HL-60 (cell line): Measurements from ENCODE around the gene SORCS2.

ENCODE experiments used
- DNase-seq, 2 experiments: peaks; one replicate each; pipeline ENCODE4 v3.0.0-alpha.2; 2010 to 2020; ENCODE audit warnings: low read depth in 1 of 2, low spot score in 1 of 2
- H3K27ac ChIP-seq: fragments of 250-450 bp; sonication (Bioruptor Pico); replicated peaks from 2 replicates; pipeline ENCODE4 v1.5.1; 2020; ENCODE audit warnings: mild to moderate bottlenecking, moderate library complexity
- H3K27me3 ChIP-seq: fragments of 250-450 bp; sonication (Bioruptor Pico); 2 replicates; pipeline ENCODE4 v1.5.1; 2021; ENCODE audit warnings: mild to moderate bottlenecking, moderate library complexity; ENCODE audit not compliant: insufficient read depth, poor library complexity, severe bottlenecking
- H3K4me3 ChIP-seq: replicated peaks from 2 replicates; pipeline ENCODE4 v1.5.1; 2011; ENCODE audit warnings: mild to moderate bottlenecking, control low read depth, low read length; ENCODE audit not compliant: insufficient read depth
- CTCF ChIP-seq: IDR thresholded peaks from one replicate; pipeline ENCODE4 v1.5.1; 2011; ENCODE audit warnings: low read length, control low read depth, inconsistent platforms; ENCODE audit not compliant: insufficient read depth
- GABPA ChIP-seq: IDR thresholded peaks from 2 replicates; pipeline ENCODE4 v1.6.1; 2012; ENCODE audit warnings: low read depth
- POLR2AphosphoS5 ChIP-seq: IDR thresholded peaks from 2 replicates; pipeline ENCODE4 v1.6.1; 2012; ENCODE audit warnings: low read depth
- REST ChIP-seq: IDR thresholded peaks from 2 replicates; pipeline ENCODE4 v1.6.1; 2012; ENCODE audit warnings: low read depth; ENCODE audit not compliant: insufficient replicate concordance
- SPI1 ChIP-seq: IDR thresholded peaks from 2 replicates; pipeline ENCODE4 v1.6.1; 2012; ENCODE audit warnings: low read depth, mild to moderate bottlenecking, borderline replicate concordance

SORCS2 gene

GRCh38 chr4:7324651-7325121 is 132.3 kb downstream of the SORCS2 start:
- TF ChIP-seq SPI1, result no peak
- Histone ChIP-seq H3K27ac (no peak overlapping the region), H3K4me3 (no peak overlapping the region), H3K27me3 (no peaks in the 10 kb centered on the region)
- DNase-seq, result no peak

GRCh38 chr4:7325541-7325940 is 133.2 kb downstream of the SORCS2 start:
- TF ChIP-seq GABPA, result no peak
- TF ChIP-seq REST, result no peak
- TF ChIP-seq CTCF, result no peak
- TF ChIP-seq SPI1, result no peak
- TF ChIP-seq POLR2AphosphoS5, result no peak
- Histone ChIP-seq H3K27ac (no peak overlapping the region), H3K4me3 (no peak overlapping the region), H3K27me3 (no peaks in the 10 kb centered on the region)
- no peak for DNase-seq

- TF ChIP-seq SPI1 (no peak), POLR2AphosphoS5 (no peak), GABPA (no peak), REST (no peak), CTCF (no peak)
- no peak for DNase-seq
- Histone ChIP-seq H3K27me3 (no peaks in the 10 kb centered on the region), H3K4me3 (no peak overlapping the region), H3K27ac (no peak overlapping the region)
Measured at GRCh38 chr4:7326306-7326692, 134.0 kb downstream of the SORCS2 start.

- H3K27ac ChIP-seq, result no peak overlapping the region
- TF ChIP-seq POLR2AphosphoS5, result no peak
- no peak for TF ChIP-seq GABPA
- TF ChIP-seq CTCF, result no peak
- TF ChIP-seq REST, result no peak
- no peak for TF ChIP-seq SPI1
- no peak for DNase-seq
- no peaks in the 10 kb centered on the region for H3K27me3 ChIP-seq
- no peak overlapping the region for H3K4me3 ChIP-seq
Measured at GRCh38 chr4:7326693-7327340, 134.5 kb downstream of the SORCS2 start.
